Neural progenitor cell (in vitro differentiated cells): Measurements from ENCODE around the gene RHOBTB3.

Source experiments
- EZH2 ChIP-seq: fragments of 200-600 bp; sonication (generic); IDR thresholded peaks from 2 replicates; pipeline ENCODE4 v1.6.1; 2017; ENCODE audit warnings: antibody characterized with exemption, mild to moderate bottlenecking, moderate library complexity
- TF ChIP-seq, protein P1 (sequence below): fragments of 200-600 bp; sonication (generic); IDR thresholded peaks from 2 replicates; pipeline ENCODE4 v1.5.1; 2017; ENCODE audit warnings: antibody characterized with exemption, mild to moderate bottlenecking

DNA sequence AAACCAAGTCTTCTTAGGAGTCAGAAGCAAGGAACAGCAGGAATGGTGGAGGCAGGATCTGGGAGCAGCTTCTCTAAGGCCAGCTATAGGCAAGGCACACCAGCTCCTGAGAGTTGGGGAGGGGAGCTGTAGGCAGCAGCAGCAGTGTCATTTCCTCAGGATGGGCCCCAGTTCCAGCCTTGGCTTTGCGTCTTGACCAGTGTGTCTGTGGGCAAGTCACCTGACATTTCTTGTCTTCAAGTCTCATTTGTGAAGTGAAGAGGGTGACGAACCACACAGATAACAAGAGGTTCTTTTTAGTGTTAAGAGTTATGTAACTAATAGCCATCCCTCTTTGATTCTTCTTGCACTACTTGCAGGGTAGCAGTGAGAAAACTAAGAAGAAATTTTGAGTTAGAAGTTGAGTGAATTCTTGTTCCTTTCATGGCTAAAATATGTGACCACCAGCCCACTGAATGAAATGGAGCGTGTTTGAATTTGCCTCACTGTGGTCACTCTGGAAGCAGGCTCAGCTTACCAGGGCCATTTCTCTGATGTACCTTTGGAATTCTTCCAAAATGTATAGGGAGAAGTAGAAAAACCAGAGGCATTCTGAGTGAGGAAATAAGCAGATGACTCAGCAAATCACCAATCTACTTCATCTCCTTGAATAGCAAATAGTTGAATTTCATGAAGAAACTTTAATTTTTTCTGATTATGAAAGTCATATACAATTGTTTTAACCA is 42.4 kb downstream of the RHOBTB3 start:
- TF ChIP-seq, protein P1, sequence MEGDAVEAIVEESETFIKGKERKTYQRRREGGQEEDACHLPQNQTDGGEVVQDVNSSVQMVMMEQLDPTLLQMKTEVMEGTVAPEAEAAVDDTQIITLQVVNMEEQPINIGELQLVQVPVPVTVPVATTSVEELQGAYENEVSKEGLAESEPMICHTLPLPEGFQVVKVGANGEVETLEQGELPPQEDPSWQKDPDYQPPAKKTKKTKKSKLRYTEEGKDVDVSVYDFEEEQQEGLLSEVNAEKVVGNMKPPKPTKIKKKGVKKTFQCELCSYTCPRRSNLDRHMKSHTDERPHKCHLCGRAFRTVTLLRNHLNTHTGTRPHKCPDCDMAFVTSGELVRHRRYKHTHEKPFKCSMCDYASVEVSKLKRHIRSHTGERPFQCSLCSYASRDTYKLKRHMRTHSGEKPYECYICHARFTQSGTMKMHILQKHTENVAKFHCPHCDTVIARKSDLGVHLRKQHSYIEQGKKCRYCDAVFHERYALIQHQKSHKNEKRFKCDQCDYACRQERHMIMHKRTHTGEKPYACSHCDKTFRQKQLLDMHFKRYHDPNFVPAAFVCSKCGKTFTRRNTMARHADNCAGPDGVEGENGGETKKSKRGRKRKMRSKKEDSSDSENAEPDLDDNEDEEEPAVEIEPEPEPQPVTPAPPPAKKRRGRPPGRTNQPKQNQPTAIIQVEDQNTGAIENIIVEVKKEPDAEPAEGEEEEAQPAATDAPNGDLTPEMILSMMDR: no peak
- no peak for TF ChIP-seq EZH2
